GM12878 (cell line): ENCODE measurements around the gene PPP2R2B. TPM values are rescaled to one million over a fixed set of nuclear protein-coding genes. Genes with fewer than 3 reads are reported as not detected.

Experiments
- ATAC-seq: fragments of 200-7000 bp; cut with Tn5 transposase; 3 replicates; pipeline ENCODE4 v1.9.1; 2020; ENCODE audit warnings: mild to moderate bottlenecking, moderate library complexity
- BruUV-seq: library from RNA; stranded (reverse); fragments of 400-500 nt; replicated peaks from 2 replicates; lab custom pipeline; 2021; lab: Mats Ljungman, UMichigan
- CTCF ChIA-PET: fragments of 300-600 bp; sonication (Branson Sonifier 250); formaldehyde crosslinking; extraction: SDS; loops from one replicate; lab custom pipeline; 2021; ENCODE audit warnings: inconsistent platforms; lab: Yijun Ruan, JAX
- POLR2A ChIA-PET: fragments of 350-600 bp; formaldehyde crosslinking; extraction: SDS; loops from one replicate; lab custom pipeline; 2021; ENCODE audit warnings: inconsistent platforms; lab: Charles Lee
- RAD21 ChIA-PET: fragments of 300-600 bp; sonication (Branson Sonifier 250); formaldehyde crosslinking; loops from one replicate; lab custom pipeline; 2023; ENCODE audit warnings: antibody characterized with exemption; ENCODE audit not compliant: unreplicated experiment; lab: Charles Lee
- SMC1A ChIA-PET: fragments of 300-600 bp; sonication (Branson Sonifier 250); formaldehyde crosslinking; loops from one replicate; lab custom pipeline; 2023; ENCODE audit not compliant: unreplicated experiment, uncharacterized antibody; lab: Charles Lee
- DNase-seq: peaks from one replicate; pipeline ENCODE4 v3.0.0-alpha.2; 2011; ENCODE audit warnings: low read depth, low spot score
- FAIRE-seq: peaks from 3 replicates; lab custom pipeline; 2011; peaks lifted over from hg19 to GRCh38; lab: Jason Lieb, UNC
- H2AFZ ChIP-seq: 2 replicates; pipeline ENCODE4 v1.6.0; 2011; ENCODE audit warnings: low read depth, low read length, control low read depth; ENCODE audit not compliant: control insufficient read depth
- H3K27ac ChIP-seq: 2 replicates; pipeline ENCODE4 v1.5.1; 2011; ENCODE audit warnings: control low read depth; ENCODE audit not compliant: control insufficient read depth, insufficient read depth
- H3K27me3 ChIP-seq, 2 experiments: replicated peaks in 1 of 2; 2 replicates each; pipeline versions ENCODE4 v1.6.0 to v1.6.1; 2011; ENCODE audit warnings: low read length in 1 of 2; ENCODE audit not compliant: control insufficient read depth in 2 of 2, insufficient read depth in 2 of 2
- H3K36me3 ChIP-seq, 2 experiments: 2 replicates each; pipeline ENCODE4 v1.5.1; 2011; ENCODE audit warnings: low read length in 1 of 2; ENCODE audit not compliant: control insufficient read depth in 2 of 2, insufficient read depth in 2 of 2
- H3K4me1 ChIP-seq: 2 replicates; pipeline ENCODE4 v1.6.1; 2011; ENCODE audit warnings: mild to moderate bottlenecking, low read length, moderate library complexity, mixed read lengths; ENCODE audit not compliant: control insufficient read depth, insufficient read depth
- H3K4me2 ChIP-seq: 2 replicates; pipeline ENCODE4 v1.6.0; 2011; ENCODE audit warnings: control low read depth; ENCODE audit not compliant: control insufficient read depth, insufficient read depth
- H3K4me3 ChIP-seq: fragments of 200-600 bp; sonication (generic); 2 replicates; pipeline ENCODE4 v1.5.1; 2016
- H3K79me2 ChIP-seq: 2 replicates; pipeline ENCODE4 v1.6.0; 2011; ENCODE audit warnings: low read length; ENCODE audit not compliant: control insufficient read depth, insufficient read depth
- H3K9ac ChIP-seq: 2 replicates; pipeline ENCODE4 v1.8.0; 2011; ENCODE audit warnings: low read length, control low read depth, mixed read lengths; ENCODE audit not compliant: control insufficient read depth, insufficient read depth
- H3K9me3 ChIP-seq: replicated peaks from 3 replicates; pipeline ENCODE4 v1.5.1; 2011; ENCODE audit warnings: mild to moderate bottlenecking, low read length; ENCODE audit not compliant: control insufficient read depth, insufficient read depth
- H4K20me1 ChIP-seq: 2 replicates; pipeline ENCODE4 v1.6.0; 2011; ENCODE audit not compliant: control insufficient read depth, insufficient read depth
- BACH1 ChIP-seq: fragments of 450-650 bp; IDR thresholded peaks from 2 replicates; pipeline ENCODE4 v1.6.1; 2017; ENCODE audit warnings: mild to moderate bottlenecking, borderline replicate concordance
- CREB1 ChIP-seq: IDR thresholded peaks from 2 replicates; pipeline ENCODE4 v1.6.1; 2012; ENCODE audit warnings: low read depth, mild to moderate bottlenecking, inconsistent platforms
- EZH2 ChIP-seq: IDR thresholded peaks from 2 replicates; pipeline ENCODE4 v1.6.1; 2012; ENCODE audit warnings: low read depth, mild to moderate bottlenecking, control low read depth, inconsistent platforms, low read length, borderline replicate concordance; ENCODE audit not compliant: control insufficient read depth
- KDM1A ChIP-seq: fragments of 200-600 bp; sonication (generic); IDR thresholded peaks from 2 replicates; pipeline ENCODE4 v1.6.1; 2016; ENCODE audit warnings: borderline replicate concordance
- MTA2 ChIP-seq: fragments of 450-650 bp; IDR thresholded peaks from 2 replicates; pipeline ENCODE4 v1.6.1; 2016; ENCODE audit warnings: low read depth, mild to moderate bottlenecking, moderate library complexity
- NFYB ChIP-seq: IDR thresholded peaks from 2 replicates; pipeline ENCODE4 v1.6.1; 2011; ENCODE audit warnings: low read depth, mild to moderate bottlenecking, low read length, improper control_type of control experiment, moderate library complexity; ENCODE audit not compliant: insufficient read depth
- NRF1 ChIP-seq: conservative IDR thresholded peaks from 2 replicates; pipeline ENCODE4 v1.6.1; 2011; ENCODE audit warnings: mild to moderate bottlenecking, low read depth, low read length, improper control_type of control experiment
- PAX5 ChIP-seq: IDR thresholded peaks from 2 replicates; pipeline ENCODE4 v1.6.1; 2011; ENCODE audit warnings: low read depth, low read length, borderline replicate concordance
- POLR2A ChIP-seq: IDR thresholded peaks from 2 replicates; pipeline ENCODE4 v1.6.1; 2011; ENCODE audit warnings: low read depth, mild to moderate bottlenecking, low read length
- RB1 ChIP-seq: fragments of 450-650 bp; formaldehyde crosslinking; IDR thresholded peaks from 2 replicates; pipeline ENCODE4 v1.6.1; 2017; ENCODE audit warnings: mild to moderate bottlenecking, borderline replicate concordance
- RUNX3 ChIP-seq: IDR thresholded peaks from 2 replicates; pipeline ENCODE4 v1.6.1; 2012; ENCODE audit warnings: low read length, inconsistent platforms
- SIN3A ChIP-seq: IDR thresholded peaks from 2 replicates; pipeline ENCODE4 v1.6.1; 2012; ENCODE audit warnings: low read depth, low read length, improper control_type of control experiment
- TCF12 ChIP-seq: IDR thresholded peaks from 2 replicates; pipeline ENCODE4 v1.6.1; 2011; ENCODE audit warnings: low read depth, mild to moderate bottlenecking, low read length
- TCF7 ChIP-seq: IDR thresholded peaks from 2 replicates; pipeline ENCODE4 v1.6.1; 2014; ENCODE audit warnings: antibody characterized with exemption, borderline replicate concordance
- ZBED1 ChIP-seq: IDR thresholded peaks from 2 replicates; pipeline ENCODE4 v1.6.1; 2016; ENCODE audit warnings: borderline replicate concordance
- WGBS: methylation state at CpG from one replicate; pipeline ENCODE4 v1.1.6; 2016; ENCODE audit warnings: low lambda C conversion rate; ENCODE audit not compliant: insufficient replicate concordance, insufficient coverage; ENCODE audit errors: missing lambda C conversion rate; 5-methylcytosine and 5-hydroxymethylcytosine counted together
- in situ Hi-C: fragments of 300-500 bp; cut with MboI; formaldehyde crosslinking; loops from 9 replicates; pipeline ENCODE4 v1.14.3; 2018; ENCODE audit warnings: mixed read lengths
- intact Hi-C: fragments of 100-400 bp; cut with micrococcal nuclease; formaldehyde crosslinking; loops from one replicate; pipeline ENCODE4 v1.14.2; 2022; ENCODE audit not compliant: unreplicated experiment
- polyA plus RNA-seq, 11 experiments: library from polyadenylated mRNA; depleted of rRNA in 4 of 11; unstranded in 6 of 11; stranded (reverse) in 5 of 11; fragments of >200 nt; fragmentation: Nextera tagmentation in 4 of 11; fragmentation: Illumina TruSeq in 1 of 11; extraction: Ambion mirVana in 4 of 11; extraction: Trizol in 1 of 11; gene quantifications; 1 replicate in 1 of 11; 2 replicates in 10 of 11; pipeline versions ENCODE4 v1.2.1 to v1.2.3, GENCODE V29; 2011 to 2016; ENCODE audit warnings: inconsistent platforms in 2 of 11, missing spikeins in 2 of 11, low read depth in 1 of 11
- total RNA-seq, 4 experiments: library from RNA; depleted of rRNA in 3 of 4; stranded (reverse); fragments of >200 nt in 3 of 4; fragmentation: Illumina TruSeq in 1 of 4; extraction: Trizol in 1 of 4; gene quantifications; 2 replicates each; pipeline versions ENCODE4 v1.2.1 to v1.2.3, GENCODE V29; 2013 to 2021
- TF ChIP-seq, protein P1 (sequence below): fragments of 450-650 bp; IDR thresholded peaks from 2 replicates; pipeline ENCODE4 v1.6.1; 2018; ENCODE audit warnings: borderline replicate concordance, mild to moderate bottlenecking; ENCODE audit not compliant: partially characterized antibody
- TF ChIP-seq, protein P2 (sequence below): fragments of 450-650 bp; IDR thresholded peaks from 2 replicates; pipeline ENCODE4 v1.6.1; 2017; ENCODE audit warnings: borderline replicate concordance

PPP2R2B gene
- total and polyA plus RNA-seq, 10 of the 15 experiments (the other 5 are each of a cell fraction or from before 2014, with no cell fraction given), result not detected

DNA sequence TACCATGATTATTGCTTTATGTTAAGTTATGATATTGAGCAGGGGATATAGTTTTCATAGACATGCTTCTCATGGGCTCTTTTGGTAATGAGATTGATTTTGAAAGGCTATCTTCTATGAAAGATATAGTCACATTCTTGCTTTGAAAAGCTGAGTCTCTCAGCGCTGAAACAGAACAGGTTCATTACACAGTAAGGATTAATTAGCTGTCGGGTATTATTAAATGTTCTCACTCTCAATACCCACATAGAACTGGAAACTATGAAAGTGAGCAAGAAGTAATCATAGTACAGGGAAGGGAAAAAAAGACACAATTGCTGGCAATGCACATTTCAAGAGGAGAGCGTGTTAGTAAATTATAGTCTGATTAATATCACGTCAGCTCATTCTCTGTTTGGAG, 190.9 kb downstream of the PPP2R2B start:
- ATAC-seq (no peak), FAIRE-seq (no peak)
- 24% methylated on average over 4 of the region's 4 CpGs for WGBS
- no TSS peak for BruUV-seq
- Histone ChIP-seq H3K4me2 (no peak overlapping the region), H3K9me3 (no peaks in the 10 kb centered on the region), H3K79me2 (no peaks in the 10 kb centered on the region), H3K27me3 (no peaks in the 10 kb centered on the region; a peak in 2 of 4 replicates), H3K4me1 (no peaks in the 10 kb centered on the region), H3K9ac (no peak overlapping the region), H4K20me1 (no peaks in the 10 kb centered on the region)
- in situ Hi-C loops (no loop called here), intact Hi-C loops (no loop called here)
- ChIA-PET CTCF (interaction anchor here (0.7 kb wide), 1 partner anchor 27 kb away, joined by 3 read pairs; no protein-coding TSS in a partner anchor), SMC1A (interaction anchor here (0.8 kb wide), 1 partner anchor 11 kb away, joined by 3 read pairs; no protein-coding TSS in a partner anchor), POLR2A (no interaction called here)
- TF ChIP-seq SIN3A (no peak), NRF1 (no peak), BACH1 (no peak)
- TF ChIP-seq, protein P1, sequence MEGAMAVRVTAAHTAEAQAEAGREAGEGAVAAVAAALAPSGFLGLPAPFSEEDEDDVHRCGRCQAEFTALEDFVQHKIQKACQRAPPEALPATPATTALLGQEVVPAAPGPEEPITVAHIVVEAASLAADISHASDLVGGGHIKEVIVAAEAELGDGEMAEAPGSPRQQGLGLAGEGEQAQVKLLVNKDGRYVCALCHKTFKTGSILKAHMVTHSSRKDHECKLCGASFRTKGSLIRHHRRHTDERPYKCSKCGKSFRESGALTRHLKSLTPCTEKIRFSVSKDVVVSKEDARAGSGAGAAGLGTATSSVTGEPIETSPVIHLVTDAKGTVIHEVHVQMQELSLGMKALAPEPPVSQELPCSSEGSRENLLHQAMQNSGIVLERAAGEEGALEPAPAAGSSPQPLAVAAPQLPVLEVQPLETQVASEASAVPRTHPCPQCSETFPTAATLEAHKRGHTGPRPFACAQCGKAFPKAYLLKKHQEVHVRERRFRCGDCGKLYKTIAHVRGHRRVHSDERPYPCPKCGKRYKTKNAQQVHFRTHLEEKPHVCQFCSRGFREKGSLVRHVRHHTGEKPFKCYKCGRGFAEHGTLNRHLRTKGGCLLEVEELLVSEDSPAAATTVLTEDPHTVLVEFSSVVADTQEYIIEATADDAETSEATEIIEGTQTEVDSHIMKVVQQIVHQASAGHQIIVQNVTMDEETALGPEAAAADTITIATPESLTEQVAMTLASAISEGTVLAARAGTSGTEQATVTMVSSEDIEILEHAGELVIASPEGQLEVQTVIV, result no peak
- TF ChIP-seq, all 136 proteins: peak for 0
- no peaks in the 10 kb centered on the region for H3K36me3 ChIP-seq
- no peak for DNase-seq
- RAD21 ChIA-PET, result no interaction called here
- no peak overlapping the region for H3K27ac ChIP-seq
- no peak overlapping the region for H2AFZ ChIP-seq
- H3K4me3 ChIP-seq, result no peak overlapping the region

DNA sequence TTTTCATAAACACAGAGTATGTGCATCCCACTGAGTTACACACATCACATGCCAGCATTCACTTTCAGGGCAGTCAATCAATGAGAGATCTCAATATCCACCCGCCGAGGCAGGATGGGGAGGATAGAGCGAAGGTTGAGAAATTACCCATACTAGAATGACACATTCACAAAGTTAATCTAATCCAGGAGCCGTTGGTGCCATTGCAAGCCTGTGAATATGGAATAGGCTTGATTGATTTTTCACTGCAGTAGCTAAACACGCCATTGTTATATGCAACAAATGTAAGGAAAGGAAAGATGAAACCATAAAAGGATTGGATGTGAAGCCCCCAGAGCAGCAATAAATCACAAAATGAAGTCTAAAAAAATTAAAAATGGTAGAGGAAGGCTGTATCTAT, 194.7 kb downstream of the PPP2R2B start:
- H3K27me3 ChIP-seq, result no peaks in the 10 kb centered on the region; a peak in 2 of 4 replicates
- H3K4me3 ChIP-seq, result no peak overlapping the region
- H3K36me3 ChIP-seq, result no peaks in the 10 kb centered on the region
- H3K4me2 ChIP-seq, result no peak overlapping the region
- H4K20me1 ChIP-seq, result no peaks in the 10 kb centered on the region
- H3K9ac ChIP-seq, result no peak overlapping the region
- 53% methylated on average over 5 of the region's 5 CpGs for WGBS
- no peaks in the 10 kb centered on the region for H3K79me2 ChIP-seq
- in situ Hi-C loops (no loop called here), intact Hi-C loops (no loop called here)
- ATAC-seq (no peak), FAIRE-seq (no peak), DNase-seq (no peak)
- ChIA-PET RAD21 (no interaction called here), POLR2A (no interaction called here), CTCF (no interaction called here), SMC1A (no interaction called here)
- no peak overlapping the region for H3K27ac ChIP-seq
- H3K9me3 ChIP-seq, result no peaks in the 10 kb centered on the region
- H3K4me1 ChIP-seq, result no peaks in the 10 kb centered on the region
- no TSS peak for BruUV-seq
- no peak overlapping the region for H2AFZ ChIP-seq
- TF ChIP-seq EZH2, result no peak
- no peak for TF ChIP-seq TCF7
- TF ChIP-seq KDM1A, result no peak
- no peak for TF ChIP-seq RUNX3
- TF ChIP-seq TCF12, result no peak
- no peak for TF ChIP-seq ZBED1
- no peak for TF ChIP-seq CREB1
- no peak for TF ChIP-seq SIN3A
- TF ChIP-seq RB1, result no peak
- TF ChIP-seq MTA2, result no peak
- no peak for TF ChIP-seq PAX5
- no peak for TF ChIP-seq NFYB
- TF ChIP-seq POLR2A, result no peak
- TF ChIP-seq, protein P2, sequence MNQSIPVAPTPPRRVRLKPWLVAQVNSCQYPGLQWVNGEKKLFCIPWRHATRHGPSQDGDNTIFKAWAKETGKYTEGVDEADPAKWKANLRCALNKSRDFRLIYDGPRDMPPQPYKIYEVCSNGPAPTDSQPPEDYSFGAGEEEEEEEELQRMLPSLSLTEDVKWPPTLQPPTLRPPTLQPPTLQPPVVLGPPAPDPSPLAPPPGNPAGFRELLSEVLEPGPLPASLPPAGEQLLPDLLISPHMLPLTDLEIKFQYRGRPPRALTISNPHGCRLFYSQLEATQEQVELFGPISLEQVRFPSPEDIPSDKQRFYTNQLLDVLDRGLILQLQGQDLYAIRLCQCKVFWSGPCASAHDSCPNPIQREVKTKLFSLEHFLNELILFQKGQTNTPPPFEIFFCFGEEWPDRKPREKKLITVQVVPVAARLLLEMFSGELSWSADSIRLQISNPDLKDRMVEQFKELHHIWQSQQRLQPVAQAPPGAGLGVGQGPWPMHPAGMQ, result no peak
